Effector CD8-positive, alpha-beta T cell (primary cell): ENCODE results near the gene FHL5.
"Not testable (repeated sequence)": the region's sequence is repeated elsewhere in the genome, so short reads cannot be mapped to it uniquely, and the experiment has no call there.

Experiments used
- DNase-seq: peaks from one replicate; lab custom pipeline; 2025; lab: John Stamatoyannopoulos, UW

The FHL5 gene

DNA sequence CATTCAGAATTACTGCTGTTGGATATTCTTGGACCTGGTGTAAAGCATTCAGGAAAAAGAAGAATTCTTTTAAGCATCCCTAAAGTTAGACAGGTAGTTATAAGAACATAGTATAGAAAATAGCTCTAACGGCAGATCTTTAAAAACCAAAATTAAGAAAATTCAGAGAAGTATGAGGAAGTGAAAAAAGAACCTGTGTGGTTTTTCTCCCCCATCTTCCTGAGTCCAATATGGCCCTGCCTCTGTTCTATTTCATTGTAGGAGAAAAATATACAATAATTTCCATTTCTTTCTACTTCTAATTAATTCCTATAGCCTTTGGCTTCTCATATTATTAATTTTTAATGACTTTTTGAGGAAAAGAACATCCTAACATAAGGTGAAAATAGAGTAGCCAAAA is 47.1 kb downstream of the FHL5 start:
- DNase-seq, result no peak

DNA sequence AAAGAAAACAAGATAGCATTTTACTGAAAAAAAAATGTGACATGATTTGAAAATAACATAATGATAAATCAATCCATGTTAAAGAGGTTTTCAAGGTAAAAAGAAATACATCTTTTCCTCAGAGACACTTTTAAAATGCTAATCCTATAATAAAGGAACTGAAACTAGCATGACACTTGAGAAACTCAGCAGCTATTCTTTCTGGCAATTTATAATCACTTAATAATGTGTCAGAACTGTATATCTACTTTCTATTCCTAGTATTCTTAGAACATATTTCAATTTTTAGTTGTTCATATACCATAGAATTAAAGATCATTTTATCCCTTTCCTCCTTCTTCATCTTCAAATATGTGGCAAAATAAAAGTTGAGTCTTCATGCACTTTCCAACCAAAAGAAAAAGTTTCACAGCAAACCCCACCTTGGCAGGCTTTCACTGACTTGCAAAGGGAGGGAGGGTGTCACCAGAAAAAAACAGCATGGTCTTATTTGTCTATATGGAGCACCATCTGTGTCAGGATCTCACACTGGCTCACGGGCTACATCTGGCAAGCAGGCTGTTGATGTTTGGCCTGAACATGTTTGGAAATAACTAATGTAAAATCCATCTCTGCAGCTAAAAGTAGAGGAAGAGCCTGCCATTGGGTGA is 48.5 kb downstream of the FHL5 start:
- no peak for DNase-seq

DNA sequence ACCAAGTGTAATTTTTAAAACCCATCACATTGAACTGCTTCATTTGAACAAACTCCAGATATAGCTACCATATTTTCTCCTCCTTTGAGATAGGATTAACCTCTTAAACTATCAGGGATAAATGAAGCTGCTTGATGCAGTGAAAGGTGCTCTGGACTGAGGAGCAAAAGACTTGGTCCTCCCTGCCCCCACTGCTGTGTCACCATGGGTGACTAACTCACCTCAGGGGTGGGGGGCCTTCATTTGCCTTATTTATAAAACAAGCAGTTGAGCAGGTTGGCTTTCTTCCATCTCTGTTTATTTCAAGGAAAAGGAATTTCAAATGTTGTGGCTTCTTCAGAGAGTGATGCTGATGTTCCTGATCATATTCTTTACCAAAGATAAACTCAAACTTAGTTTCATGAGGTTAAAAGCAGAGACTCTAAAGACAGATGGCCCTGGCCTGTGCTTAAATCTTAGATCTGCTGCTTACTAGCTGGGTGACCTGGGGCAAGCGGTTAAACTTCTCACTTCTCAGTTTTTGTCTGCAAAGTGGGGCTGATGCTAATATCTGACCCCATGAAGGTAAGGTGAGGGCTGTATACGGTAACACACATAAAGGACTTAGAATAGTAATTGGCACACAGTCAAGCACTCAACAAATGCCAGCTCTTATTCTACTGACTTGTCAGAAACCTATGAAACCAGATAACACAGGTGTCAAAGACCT is 50.5 kb downstream of the FHL5 start:
- DNase-seq, result no peak

DNA sequence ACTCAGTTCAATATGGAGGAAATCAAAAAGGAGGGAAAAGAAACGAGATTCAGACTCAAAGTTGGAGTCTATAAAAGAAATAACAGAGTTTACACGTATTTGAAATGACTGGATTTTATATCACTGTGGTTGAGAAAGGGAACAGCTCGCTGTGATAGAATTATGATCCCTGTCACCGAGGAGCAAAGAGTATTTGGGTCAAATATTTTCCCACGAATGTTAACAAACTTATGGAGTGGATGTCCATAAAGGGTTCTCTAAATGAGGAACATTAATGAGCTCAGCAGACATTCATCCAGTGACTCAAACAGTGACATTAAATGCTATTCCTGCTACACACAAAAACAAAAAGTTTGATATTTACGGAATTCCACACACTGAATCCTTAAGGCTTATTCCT is 57.9 kb downstream of the FHL5 start:
- no peak for DNase-seq

DNA sequence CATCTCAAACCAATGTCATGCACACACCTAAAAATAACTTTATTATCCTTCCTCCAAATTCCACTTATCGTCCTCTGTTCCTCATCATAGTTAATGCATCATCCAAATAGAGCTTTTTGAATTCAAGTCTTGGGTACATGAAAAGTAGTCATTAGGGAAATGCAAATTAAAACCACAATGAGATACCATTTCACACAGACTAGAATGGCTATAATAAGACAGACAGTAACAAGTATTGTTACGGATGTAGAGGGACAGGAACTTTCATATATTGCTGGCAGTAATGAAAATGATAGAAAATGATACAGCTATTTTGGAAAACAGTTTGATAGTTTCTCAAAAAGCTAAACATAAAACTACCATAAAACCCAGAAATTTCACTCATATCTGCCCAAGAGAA is 59.1 kb downstream of the FHL5 start:
- DNase-seq, result no peak

DNA sequence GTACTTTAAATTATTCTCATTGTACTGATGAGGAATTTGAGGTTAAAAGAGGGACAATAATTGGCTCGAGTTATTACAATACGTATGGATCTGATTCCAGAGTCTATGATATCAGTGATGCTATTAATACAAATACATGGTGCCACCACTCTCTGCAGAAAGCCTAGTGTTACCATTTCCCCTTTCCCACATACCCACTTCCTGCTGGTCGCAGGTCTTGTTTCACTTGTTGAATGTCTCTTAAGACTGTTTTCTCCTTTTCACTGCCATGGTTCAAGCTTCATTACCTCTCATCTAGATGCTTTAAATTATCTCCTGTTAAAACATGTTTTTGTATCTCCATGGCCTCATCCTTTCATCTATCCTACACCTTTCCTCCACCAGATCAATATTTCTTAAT is 62.0 kb downstream of the FHL5 start:
- DNase-seq, result no peak

DNA sequence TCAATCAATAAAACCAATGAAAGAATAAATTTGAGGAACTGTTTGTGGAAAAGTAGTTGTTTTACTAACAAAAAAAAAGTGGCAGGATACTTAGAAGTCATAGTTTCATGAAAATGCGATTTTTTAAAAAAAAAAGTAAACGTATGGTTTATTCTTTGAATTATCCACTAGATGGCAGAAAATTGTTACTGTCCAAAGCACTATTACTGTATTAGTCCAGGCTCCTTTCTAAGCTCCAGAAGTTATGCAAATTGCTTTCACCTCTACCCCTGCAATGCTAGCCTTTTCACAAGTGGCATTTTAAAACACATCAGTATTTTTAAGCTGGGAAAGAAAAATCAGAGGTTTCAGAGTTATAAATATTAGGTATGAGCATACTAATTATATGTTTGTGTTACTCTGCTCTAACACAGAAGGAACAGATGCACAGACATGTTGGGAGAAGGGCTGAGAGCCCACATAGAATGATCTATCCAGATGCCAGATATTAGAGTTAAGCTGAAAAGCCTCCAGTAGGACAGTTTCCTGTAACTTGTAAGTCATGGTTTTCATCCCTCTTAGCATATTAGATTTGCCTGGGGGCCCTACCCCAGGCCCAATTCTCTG is 63.9 kb downstream of the FHL5 start:
- DNase-seq, result no peak

DNA sequence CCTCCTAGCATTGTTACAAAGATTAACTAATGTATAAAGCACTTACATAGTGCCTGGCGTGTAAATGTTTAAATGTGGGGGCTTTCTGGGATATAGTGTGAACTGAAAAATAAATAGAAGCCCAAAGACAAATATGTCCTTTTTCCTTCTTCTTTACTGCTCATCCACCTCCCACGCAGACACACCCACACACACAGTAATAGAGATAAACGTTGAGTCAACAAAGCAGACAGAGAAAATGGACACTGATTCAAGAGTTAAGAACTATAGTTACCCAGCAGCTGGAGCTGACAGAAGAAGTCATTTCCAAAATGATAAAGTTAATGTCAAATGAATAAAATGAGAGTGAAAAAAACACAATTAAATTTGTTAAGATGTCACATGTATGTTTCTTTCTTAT is 68.3 kb downstream of the FHL5 start:
- no peak for DNase-seq

DNA sequence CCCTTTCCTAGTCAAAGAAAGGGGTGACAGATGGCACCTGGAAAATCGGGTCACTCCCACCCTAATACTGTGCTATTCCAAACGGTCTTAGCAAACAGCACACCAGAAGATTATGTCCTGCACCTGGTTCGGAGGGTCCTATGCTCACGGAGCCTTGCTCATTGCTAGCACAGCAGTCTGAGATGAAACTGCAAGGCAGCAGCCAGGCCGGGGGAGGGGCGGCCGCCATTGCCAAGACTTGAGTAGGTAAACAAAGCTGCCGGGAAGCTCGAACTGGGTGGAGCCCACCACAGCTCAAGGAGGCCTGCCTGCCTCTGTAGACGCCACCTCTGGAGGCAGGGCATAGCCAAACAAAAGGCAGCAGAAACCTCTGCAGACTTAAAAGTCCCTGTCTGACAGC is 75.1 kb downstream of the FHL5 start:
- DNase-seq, result not testable (repeated sequence)

DNA sequence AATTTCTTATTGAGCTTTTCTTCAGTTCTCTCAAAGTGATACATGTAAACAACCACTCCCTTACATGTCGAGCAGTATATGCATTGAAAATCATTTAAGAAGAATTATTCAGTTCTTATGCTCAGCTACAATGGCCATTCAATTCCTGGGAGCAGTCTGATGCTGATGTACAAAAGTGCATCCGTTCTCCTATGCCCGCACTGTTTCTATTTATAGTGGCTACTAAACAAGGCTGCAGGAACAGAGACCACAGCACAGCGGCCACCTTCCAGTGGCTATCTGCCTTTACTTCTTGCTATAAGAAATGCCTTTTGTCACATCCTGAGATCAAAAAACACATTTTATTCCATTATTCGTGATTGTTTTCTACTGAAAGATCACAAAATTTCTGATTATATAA is 82.2 kb downstream of the FHL5 start:
- no peak for DNase-seq

DNA sequence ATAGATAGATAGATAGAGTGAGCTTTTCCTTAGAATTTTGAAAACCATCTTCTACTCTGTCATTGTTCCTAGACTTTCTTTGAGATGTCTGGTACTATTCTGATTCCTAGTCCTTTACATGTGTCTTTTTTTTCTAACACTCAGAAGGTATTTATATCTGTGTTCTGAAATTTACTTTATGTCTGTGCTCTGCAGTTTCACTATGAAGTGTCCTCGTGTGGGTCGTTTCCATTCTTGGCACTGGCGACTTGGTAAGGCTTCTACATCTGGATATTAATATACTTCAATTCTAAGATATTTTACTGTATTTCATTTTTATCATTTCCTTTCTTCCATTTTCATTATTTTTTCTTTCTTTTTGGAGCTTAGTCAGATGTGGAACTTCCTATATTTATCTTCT is 87.0 kb downstream of the FHL5 start:
- no peak for DNase-seq

DNA sequence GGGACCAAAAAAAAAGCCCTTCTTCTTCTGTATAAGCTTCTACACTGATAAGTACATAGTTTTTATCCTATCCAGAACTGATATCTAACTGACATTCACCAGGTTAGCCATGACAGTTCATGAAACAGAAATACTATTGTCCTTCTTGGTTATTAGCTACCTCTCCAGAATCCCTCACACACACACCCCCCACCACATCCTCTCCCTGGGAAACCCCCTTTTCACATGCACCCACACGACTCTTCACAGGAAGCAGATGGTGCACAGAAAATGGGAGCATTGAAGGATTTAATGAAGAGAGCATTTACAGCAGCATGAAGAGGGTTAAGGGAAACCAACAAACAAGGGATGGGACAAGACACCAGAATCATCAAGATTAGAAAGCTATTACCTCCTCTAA is 88.9 kb downstream of the FHL5 start:
- DNase-seq, result no peak

DNA sequence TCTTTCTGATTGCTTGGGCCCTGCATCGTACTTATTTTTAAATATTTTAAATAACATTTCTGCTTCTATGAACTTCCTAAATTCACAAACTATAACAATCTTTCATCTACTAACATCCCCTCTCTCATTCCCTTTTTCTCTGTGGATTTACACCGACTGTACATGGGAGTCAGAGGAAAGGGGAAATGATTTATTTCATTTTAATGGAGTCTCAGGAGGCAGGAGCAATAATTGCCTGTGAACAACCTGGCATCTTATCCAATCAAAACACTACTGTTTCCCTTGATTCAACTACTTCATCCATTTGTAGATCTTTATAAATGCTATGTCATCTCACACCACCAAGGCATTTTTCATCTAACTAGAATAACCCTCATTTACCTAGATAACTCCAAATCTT is 89.6 kb downstream of the FHL5 start:
- DNase-seq, result no peak

DNA sequence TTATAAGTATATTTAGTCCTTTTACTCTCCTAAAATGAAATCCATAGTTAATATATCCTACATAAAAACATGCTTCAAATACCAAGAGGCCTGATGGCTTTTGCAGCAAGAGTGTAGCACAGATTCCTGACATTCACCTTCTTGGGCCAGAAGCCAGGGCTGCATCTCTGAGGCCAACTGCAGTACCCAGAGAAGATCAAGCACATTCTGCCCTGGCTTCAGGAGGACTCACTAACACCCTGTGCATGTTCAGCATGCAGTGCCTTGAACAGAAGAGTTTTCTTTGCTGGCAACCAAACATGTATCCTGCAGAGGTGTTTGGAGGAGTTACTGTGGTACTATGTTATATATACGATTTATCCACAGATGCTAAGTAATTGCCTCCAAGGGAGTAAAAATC is 90.3 kb downstream of the FHL5 start:
- no peak for DNase-seq

DNA sequence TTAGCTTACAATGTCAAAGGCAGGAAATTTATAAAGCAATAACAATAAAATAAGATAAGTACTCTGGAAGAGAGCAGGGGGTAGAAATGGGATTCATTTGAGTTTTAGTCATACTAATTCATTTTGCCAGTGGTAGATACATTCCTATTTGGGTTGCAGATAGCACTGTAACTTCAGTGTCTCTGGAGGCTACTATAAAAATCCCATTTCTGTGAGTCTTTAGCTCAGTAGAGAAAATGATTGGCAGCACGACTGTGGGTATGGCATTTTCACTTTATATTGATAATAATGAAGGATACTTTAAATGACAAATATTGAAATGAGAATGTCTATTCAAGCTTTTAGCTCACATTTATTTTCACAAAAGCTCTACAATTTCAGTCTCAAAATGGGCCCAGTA is 93.6 kb downstream of the FHL5 start:
- DNase-seq, result no peak

DNA sequence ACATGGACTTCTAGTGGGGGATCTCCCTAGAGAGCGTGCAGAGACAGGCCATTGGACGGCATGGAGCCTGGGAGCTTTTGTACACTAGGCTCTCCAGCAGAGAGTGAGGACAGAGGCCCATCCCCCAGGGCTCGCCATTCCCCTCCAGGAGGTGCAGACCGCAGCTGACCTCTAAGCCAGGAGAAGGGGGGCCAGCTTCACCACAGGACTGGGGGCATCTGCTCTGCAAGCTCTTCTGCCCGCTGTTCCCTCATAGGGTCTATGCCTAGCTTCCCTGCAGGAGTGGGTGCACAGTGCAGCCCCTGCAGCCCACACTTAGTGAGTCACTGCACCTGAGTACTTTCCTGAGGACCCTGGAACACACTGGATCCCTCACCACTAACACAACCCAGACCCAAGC is 94.4 kb downstream of the FHL5 start:
- DNase-seq, result no peak

DNA sequence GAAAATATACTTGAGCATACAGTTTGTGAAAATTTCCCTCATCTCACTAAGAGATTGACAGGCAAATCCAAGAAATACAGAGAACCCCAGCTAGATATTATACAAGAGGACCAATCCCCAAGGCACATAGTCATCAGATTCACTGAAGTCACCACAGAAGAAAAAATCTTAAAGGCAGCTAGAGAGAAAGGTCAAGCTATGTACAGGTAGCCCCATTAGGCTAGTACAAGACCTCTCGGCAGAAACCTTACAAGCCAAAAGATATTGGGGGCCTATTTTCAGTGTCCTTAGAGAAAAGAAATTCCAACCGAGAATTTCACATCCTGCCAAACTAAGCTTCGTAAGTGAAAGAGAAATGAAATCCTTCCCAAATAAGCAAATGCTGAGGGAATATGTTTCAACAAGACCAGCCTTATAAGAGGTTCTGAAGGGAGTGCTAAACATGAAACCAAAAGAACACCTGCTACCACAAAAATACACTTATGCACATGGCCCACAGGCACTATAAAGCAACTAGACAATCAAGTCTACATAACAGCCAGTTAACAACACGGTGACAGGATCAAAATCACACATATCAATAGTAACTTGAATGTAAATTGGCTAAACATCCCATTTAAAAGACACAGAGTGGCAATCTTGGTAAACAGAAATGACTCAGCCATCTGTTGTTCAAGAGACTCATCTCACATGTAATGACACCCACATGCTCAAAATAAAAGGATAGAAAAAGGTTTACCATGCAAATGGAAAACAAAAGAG is 96.3 kb downstream of the FHL5 start:
- no peak for DNase-seq
